NCI-H2107 (cell line): Measurements from ENCODE around the gene RSPO3.
"Not testable (repeated sequence)": the region's sequence is repeated elsewhere in the genome, so short reads cannot be mapped to it uniquely, and the experiment has no call there.

Experiments used
- DNase-seq: peaks from one replicate; lab custom pipeline; 2025; lab: John Stamatoyannopoulos, UW

RSPO3 gene, protein sequence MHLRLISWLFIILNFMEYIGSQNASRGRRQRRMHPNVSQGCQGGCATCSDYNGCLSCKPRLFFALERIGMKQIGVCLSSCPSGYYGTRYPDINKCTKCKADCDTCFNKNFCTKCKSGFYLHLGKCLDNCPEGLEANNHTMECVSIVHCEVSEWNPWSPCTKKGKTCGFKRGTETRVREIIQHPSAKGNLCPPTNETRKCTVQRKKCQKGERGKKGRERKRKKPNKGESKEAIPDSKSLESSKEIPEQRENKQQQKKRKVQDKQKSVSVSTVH

DNA sequence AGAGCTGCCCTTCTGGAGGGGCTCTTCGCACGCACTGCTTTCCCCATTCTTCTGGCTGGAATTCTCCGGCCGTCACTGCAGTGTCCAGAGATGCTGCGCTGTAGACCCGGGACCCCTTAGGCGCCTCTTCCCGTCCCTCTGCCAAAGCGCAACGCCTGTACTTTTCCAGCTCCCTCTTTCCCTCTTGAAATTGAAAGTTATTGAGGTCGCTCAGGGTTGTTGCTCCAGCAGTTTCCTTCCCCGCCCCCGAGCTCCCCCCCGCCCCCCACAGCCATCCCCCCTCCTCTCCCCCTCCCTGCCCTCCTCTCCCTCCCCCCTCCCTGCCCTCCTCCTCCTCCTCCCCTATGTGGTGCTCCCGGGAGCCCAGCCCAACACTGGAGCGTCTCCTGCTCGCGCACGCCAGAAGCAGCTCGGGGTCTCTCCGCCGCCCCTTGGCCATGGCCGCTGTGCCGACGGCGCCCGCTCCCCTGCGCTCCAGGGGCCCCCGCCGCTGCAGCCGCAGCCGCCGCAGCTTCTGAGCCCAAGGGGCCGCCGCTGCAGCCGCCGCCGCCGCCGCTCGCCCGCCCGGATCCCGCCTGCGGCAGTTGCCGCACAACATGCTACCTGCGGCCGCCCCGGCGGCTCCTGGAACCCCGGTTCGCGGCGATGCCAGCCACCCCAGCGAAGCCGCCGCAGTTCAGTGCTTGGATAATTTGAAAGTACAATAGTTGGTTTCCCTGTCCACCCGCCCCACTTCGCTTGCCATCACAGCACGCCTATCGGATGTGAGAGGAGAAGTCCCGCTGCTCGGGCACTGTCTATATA, at the start of gene RSPO3:
RSPO3 (plus strand) TSS at position 374 of the 804 bp plus-strand sequence. CDS start 522 bp downstream, outside the sequence.
- no peak for DNase-seq

DNA sequence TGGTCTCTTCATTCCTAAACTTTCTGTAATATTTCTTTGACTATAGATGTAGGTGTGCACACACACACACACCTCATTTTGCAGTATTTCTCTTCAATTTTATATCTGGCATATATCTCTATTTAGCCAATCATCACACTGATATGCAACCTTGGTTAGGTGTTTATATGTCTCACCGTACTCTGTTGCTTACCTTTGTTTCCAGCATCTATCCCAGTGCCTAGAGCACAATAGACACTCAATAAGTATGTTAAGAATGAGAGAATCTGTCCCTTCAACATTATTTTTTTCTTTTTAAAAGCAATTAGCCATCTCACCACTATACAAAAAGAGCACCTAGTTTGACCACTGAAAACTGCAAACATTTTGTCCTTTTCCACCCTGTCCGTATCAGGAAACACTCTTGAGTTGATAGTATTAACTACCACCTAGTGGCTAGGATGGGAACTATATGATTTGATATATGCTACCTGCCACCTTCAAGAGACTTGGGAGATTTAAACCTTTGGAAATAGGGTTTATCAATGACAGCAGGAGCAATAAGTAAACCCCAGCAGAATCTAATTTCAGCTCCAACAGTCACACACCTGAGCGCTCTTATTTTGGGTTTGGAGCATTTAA, 48.7 kb upstream of the RSPO3 start:
- DNase-seq = no peak

DNA sequence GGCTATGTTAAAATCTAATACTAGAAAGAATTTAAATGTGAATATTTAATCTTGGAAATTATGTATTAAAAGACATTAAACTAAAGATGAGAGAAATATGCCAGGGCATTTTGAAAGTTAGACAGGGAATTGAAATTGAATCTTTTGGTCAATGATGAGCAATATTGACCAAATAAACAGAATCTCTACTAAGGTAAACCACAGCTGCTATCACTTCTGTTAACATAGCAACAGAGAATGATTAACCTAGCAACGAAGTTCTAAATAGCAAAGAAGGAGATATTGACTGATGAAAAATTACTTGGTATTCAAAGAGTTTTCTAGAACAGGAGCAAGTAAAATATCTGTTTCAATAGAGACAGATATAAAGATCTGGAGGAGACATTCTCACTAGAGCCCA, 45.2 kb upstream of the RSPO3 start:
- DNase-seq = no peak

DNA sequence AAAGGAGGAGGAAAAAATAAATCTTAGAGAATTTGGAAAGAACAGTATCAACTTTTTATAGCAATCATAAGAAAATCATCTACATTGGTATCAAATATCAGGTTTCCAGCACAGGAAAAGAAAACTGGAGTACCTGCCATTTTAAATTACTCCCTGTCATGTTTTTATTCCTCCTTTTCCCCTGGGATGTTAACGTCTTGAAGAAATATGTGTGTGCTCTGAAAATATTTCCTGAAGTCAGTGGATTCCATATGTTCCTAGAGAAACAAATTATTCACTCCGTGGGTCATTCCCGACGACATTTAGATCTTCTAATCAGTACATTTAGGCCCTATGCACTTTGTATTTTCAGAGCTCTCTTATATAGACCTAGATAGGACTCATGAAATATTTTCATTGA, 42.0 kb upstream of the RSPO3 start:
- no peak for DNase-seq

DNA sequence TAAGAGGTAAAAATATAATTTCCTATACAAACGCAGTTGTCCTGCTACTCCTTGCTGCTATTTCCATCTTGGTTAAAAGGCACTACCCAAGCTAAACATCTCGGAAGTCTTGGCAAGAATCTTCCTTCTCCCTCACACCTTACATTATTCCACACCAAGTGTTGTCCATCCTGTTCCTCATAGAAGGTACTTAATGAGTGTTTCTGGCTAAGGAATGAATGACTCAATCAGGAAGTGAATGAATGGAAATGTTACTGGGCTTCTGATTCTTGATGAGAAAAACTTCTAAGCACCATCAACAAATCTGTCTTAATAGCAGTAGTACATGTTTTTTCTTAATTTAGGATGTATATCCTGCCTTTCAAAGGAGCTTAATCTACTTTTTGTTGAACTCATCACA, 40.6 kb upstream of the RSPO3 start:
- DNase-seq = no peak

DNA sequence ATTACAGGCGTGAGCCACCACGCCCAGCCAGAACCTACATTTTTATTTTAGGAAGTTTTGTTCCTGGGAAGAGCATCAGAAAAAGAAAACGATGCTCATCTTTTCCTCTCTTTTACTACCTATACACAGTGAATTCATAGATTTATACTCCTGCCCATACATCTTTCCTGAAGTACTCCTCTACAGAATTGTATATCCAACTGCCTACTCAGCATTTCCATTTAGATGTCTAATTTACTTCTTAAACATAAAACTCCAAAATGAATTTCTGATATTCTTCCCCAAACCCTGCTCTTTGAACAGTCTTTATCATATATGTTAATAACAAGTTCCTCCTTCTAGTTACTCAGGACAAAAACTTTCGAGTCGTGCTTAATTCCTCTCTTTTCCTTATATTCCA, 39.8 kb upstream of the RSPO3 start:
- DNase-seq = no peak

DNA sequence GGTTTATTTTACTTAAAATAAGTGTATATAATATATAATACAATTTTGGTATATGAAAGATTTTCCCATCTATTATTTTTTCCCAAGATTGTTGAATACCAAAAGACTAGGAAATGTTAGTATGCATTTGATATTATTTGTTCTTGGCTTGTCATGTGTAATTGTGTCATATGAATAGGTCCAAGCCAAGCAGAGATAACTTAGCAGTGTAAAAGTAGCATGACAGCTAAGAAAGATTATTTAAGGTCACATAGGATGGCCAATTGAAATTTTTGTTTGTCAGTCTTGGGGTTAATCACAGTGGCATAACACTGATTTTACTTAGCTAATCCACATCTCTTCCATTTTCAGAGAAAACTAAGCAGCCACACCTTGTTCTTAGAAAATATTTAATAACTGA, 38.8 kb upstream of the RSPO3 start:
- no peak for DNase-seq

DNA sequence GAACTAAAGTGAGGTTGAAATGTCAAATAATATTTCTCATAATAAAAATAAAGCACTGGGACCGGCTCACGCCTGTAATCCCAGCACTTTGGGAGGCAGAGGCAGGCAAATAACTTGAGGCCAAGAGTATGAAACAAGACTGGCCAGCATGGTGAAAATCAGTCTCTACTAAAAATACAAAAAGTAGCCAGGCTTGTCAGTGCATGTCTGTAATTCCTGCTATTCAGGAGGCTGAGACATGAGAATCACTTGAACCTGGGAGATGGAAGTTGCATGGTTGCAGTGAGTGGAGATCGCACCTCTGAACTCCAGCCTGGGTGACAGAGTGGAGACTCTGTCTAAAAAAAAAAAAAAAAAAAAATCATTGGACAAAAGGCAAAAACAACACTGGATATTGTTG, 38.4 kb upstream of the RSPO3 start:
- DNase-seq = no peak

DNA sequence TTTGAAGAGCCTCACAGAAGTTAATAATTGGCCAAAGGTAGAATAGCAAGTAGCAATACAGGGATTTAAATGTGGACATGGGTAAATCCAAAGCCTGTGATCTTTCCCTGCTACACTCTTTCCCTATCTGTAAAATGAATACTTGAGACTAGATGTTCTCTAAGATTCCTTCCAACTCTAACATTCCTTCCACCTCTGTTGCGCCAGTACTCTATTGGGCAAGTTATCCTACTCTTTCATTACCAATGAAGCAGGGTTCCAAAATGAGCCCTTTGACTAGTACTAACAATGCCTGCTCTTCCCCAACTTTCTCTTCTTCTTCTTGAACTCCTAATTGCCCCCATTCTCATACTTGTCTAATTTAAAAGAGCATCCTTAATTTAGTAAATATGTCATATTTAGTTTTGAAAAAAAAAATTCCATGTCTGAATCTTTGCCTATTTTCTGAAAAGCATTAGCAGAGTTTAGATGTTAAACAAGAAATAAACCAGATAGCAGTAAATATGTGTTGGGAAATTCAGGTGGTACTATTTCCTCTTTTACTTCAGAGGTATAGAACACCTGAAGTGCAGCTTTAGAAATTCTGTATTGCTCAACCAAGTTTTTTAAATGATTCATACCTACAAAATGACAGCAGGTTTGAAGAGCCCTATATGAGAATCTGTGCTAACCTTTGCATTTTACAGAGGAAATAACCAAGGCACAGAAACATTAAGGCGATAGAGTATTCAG, 35.1 kb upstream of the RSPO3 start:
- DNase-seq = no peak

DNA sequence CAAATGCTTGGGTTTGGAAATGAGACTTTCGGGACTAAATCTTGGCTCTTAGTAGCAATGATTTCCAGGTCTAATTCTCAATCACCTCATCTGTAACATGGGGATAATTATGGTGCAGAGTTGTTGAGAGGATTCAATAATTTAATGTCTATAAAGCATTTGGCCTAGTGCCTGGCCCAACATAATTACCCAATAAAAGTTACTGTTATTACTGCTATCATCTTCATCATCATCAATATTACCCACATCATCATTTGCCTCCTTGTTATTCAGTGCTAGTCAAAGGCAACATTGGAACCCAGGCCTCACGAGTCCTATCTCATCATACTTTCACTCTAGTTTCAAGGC, 34.5 kb upstream of the RSPO3 start:
- no peak for DNase-seq

DNA sequence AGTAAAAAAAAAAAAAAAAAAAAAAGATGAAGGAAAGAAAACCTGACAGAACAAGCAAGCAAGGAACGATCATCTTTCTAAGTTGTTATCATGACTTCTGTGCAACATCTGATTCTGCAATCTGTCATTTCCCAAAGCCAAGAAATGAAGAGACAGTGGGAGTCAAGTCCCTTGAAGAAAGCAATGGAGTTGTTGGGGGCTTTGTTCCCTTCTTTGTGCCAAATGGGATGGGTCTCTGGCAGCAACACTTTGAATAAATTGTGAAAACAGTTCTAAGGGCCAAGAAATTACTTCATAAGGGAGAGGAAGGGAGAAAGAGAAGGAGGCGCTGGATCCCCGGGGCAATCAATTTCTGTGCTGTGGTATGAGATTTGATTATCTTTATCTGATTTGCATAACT, 33.3 kb upstream of the RSPO3 start:
- no peak for DNase-seq

DNA sequence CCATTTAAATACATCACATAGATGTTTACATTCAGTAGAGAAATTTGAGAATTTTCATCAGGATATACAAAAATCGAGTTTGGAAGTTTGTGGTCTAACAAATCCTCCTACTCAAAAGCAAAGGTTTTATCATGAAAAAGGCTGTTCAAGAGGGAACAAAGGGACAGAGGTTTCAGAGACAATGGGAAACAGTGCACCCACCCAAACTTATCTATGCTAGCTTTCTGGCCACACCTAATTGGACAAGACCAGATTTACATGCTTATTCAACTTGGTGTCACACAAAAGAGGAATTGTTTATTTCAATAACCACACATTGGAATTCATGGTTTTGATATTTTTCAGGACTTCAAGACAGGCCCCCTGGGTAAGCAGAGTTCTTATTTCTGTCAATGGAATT, 28.4 kb upstream of the RSPO3 start:
- DNase-seq = no peak

DNA sequence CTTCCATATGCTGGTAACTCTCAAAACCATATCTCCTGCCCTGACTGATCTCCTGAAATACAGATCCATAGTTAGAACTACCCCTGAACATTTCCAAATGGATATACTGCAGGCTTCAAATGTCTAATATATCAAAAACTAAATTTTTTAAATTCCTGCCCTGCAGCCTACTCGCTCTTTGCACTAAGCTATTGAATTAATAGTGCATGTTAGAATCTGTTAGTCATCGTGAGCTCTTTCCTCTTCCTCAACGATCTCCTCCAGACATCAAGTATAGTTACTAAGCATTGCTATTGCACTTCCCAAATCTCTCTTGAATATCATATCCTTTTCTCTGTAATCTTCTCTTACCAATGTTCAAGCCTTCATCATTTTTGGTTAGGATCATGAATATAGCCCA, 26.0 kb upstream of the RSPO3 start:
- DNase-seq = no peak

DNA sequence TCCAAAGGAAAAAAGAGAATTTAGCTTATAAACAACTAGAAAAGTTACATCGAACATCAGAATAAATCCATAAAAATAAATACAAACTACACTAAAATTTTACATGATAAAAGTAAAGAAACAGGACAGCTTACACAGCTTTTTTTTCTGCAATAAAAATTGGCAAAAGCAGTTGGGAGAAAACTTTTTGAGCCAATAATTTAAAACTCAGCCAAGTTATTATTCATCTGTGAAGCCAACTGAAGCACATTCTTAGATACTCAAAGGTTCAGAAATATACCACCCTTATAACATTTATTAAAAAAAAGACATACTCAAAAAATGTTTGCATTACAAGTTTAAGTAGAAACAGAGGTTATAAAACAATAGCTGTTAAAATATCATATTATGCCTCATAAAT, 23.7 kb upstream of the RSPO3 start:
- no peak for DNase-seq

DNA sequence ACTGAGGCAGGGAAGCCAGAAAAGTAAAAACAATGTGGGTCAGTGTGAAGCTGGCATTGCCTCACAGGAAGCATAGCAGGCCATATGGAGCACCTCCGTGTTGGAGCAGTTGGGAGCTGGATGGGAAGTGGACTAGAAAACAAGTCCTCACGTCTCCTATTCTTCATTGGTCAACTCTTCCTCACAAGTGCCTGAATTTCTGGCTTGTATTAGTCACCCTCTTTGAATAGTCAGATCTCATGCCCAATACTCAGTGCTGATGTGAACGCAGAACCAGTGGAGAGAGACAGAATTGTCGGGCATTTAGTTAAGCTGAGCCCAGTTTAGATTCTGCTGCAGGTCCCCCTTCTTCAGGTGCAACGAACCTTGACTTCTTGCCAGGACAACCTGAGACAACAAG, 22.3 kb upstream of the RSPO3 start:
- no peak for DNase-seq

DNA sequence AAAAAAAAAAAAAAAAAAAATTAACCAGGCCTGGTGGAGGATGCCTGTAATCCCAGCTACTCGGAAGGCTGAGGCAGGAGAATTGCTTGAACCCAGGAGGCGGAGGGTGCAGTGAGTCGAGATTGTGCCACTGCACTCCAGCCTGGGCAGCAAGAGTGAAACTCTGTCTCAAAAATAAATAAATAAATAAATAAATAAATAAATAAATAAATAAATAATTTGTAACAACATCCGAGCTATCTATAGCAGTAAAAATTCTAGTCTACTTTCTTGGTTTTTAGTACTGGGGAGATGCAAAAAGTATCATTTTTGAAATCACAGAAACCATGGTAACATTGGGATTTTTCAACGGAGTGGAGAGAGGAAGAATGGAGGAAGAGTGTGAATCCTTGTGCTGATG, 21.0 kb upstream of the RSPO3 start:
- DNase-seq = not testable (repeated sequence)

DNA sequence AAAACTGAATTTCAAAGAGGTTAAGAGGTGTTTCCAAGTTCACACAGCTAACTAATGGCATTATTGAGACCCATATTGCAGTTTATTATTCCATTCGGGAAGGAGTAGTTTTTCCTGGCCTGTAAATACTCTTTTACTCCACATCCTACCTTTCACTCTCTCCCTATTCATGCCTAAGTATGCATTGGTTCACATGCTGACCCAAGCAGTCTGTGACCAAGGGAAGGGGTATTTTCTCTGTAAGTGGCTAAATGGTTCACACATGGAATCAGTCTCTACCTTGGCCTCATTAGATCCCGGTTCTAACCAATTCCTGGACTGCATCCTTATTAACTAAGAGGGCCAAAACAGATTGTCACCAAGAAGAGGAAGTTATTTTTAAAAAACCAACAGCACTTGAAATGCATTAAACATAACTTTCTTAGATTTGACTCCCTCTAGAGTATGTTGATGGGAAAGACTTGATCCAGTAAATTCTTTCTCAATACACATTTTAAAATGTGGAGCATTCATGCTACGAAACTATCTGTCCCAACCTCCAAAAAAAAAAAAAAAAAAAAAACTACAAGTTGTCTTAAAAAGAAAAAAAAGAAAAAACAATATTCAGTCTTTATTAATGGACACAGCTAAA, 17.8 kb upstream of the RSPO3 start:
- DNase-seq = no peak

DNA sequence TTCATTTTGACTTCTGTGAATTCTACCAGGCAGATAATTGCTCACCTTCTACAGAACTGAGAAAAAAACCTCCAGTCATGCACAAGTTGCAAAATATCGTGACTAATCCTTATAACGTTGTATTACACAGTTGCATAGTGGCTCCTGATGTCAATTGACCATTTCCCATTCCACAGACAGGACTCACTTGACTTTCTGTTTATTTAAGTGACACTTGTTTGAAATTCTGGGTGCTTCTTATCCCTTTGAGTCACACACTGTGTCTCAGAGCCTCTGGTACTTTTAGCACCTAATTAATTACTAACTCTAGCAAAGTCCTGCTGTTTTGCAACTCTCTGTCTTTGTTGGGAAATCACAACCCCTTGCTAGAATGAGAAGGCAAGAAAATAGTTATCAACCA, 16.2 kb upstream of the RSPO3 start:
- no peak for DNase-seq

DNA sequence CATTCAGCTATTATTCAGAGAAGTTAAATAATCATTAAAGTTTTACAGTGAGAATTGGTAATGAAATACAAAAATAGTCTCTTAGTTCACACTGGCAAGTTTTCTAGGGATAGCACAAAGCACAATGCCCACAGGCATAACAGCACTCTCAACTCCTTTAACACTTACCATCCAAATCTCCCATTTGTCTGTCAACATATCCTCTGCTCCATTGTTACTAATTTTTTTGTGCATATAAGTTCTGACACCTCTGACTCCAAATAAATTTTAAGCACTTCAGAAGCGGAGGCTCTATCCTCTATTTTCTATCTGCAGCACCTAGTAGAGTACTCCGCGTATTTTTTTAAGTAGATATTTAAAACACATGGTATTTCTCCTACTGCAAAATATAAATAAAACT, 15.6 kb upstream of the RSPO3 start:
- DNase-seq = no peak

DNA sequence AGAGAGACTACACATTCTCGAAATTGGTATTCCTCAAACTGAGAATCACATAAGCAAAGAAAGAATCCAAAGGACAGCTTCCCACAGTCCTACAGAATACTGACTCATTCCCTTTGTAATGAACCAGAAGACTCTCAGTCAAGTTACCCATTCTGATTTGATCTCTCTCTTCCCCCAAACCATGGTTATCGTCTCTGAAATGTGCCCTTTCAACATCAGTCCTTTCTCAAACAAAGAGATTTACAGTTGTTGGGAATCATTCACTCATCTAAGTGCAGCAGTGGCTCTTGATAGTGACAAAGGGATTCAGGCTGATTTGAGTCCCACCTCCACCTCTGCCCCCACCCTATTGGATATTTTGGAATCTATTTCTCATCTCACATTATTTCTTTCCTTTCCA, 15.0 kb upstream of the RSPO3 start:
- no peak for DNase-seq

DNA sequence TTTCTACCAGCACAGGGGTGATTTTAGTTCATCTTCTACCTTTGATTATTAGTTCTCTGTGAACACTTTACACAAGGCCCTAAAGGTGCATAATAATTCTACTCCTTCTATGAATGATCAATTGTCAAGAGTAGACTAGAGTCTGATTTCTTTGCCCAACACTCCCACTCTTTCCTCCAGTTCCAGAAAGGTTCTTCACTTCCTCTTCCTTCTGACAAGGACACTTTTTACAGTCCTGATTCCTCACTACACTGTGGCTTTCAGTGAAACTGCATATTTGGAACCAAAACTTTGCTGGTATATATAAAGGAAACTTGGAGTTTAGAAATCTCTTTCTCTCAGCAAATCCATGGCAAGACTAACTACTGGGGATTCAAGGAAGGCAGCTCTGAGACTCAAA, 10.6 kb upstream of the RSPO3 start:
- DNase-seq = no peak

DNA sequence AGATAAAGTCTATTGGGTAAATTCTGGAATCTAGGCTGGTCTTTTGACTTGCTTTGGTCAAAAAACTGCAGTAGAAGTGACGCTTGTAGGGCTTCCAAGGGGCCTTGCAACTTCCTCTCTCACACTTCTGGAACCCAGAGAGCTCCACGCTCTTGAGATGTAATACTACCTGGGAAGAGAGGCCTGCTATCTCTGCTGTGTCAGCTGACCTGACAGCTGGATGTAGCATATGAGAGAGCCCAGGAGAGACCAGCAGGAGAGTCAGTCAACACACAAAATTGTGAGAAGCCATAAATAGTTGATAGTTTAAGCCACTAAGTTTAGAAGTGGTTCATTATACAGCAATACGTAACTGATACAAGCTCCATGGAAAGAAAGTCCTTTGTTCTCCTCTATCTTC, 7.8 kb upstream of the RSPO3 start:
- no peak for DNase-seq
